Measurements from ENCODE around the gene POU5F2. TPM values are rescaled to one million over a fixed set of nuclear protein-coding genes. Genes with fewer than 3 reads are reported as not detected.

The POU5F2 gene
- total RNA-seq, 1 donor: 3.1 TPM

GRCh38 chr5:93704996-93705395 is 36.4 kb downstream of the POU5F2 start:
- no peak overlapping the region for H3K4me3 ChIP-seq (ENCODE audit: low read depth, low read length)
- DNase-seq (ENCODE audit: low read depth): peak; percentile 18
- no peak for TF ChIP-seq CTCF (IDR thresholded peaks at IDR 0.05; ENCODE audit: insufficient read depth, low read length)

- DNase-seq (ENCODE audit: low read depth): no peak
- TF ChIP-seq CTCF (IDR thresholded peaks at IDR 0.05; ENCODE audit: insufficient read depth, low read length): no peak
- no peak overlapping the region for H3K4me3 ChIP-seq (ENCODE audit: low read depth, low read length)
These were observed 49.4 kb downstream of the POU5F2 start for GRCh38 chr5:93691997-93692396.

Other genes starting within 250 kb of the POU5F2 start
- gene NR2F1-AS1, start 160.4 kb downstream of the POU5F2 start, total RNA-seq (ENCODE audit: low replicate concordance): 11.8 and 23.7 TPM in 2 replicates
- gene NR2F1, start 158.4 kb downstream of the POU5F2 start, total RNA-seq (ENCODE audit: low replicate concordance): 8.0 and 20.5 TPM in 2 replicates

All from fibroblast of the aortic adventitia (primary cell).